ENCODE results near the gene ADGRB2.

Gene ADGRB2

GRCh38 chr1:31785947-31786290 is 21.8 kb upstream of the ADGRB2 start:
- in situ Hi-C loops (cut with HindIII; ENCODE audit: low pct_ligation_motif_present, low pct_unique_long_range_greater_than_20kb, low sequenced_read_pairs) = no loop called here
- DNase-seq = no peak

GRCh38 chr1:31785020-31785946 is 21.1 kb upstream of the ADGRB2 start:
- in situ Hi-C loops (cut with HindIII; ENCODE audit: low pct_ligation_motif_present, low pct_unique_long_range_greater_than_20kb, low sequenced_read_pairs) = no loop called here

GRCh38 chr1:31784356-31785019 is 20.3 kb upstream of the ADGRB2 start:
- no peak for DNase-seq
- in situ Hi-C loops (cut with HindIII; ENCODE audit: low pct_ligation_motif_present, low pct_unique_long_range_greater_than_20kb, low sequenced_read_pairs) = no loop called here

More at GRCh38 chr1:31785020-31785946, 21.1 kb upstream of the ADGRB2 start:
- no peak for DNase-seq

GRCh38 chr1:31783846-31784245 is 19.7 kb upstream of the ADGRB2 start:
- DNase-seq = no peak
- in situ Hi-C loops (cut with HindIII; ENCODE audit: low pct_ligation_motif_present, low pct_unique_long_range_greater_than_20kb, low sequenced_read_pairs) = no loop called here

- in situ Hi-C loops (cut with HindIII; ENCODE audit: low pct_ligation_motif_present, low pct_unique_long_range_greater_than_20kb, low sequenced_read_pairs) = no loop called here
- no peak for DNase-seq
Observed at GRCh38 chr1:31782421-31783410, 18.6 kb upstream of the ADGRB2 start.

GRCh38 chr1:31781756-31782371 is 17.7 kb upstream of the ADGRB2 start:
- no peak for DNase-seq
- in situ Hi-C loops (cut with HindIII; ENCODE audit: low pct_ligation_motif_present, low pct_unique_long_range_greater_than_20kb, low sequenced_read_pairs) = no loop called here

- in situ Hi-C loops (cut with HindIII; ENCODE audit: low pct_ligation_motif_present, low pct_unique_long_range_greater_than_20kb, low sequenced_read_pairs) = no loop called here
- no peak for DNase-seq
Observed at GRCh38 chr1:31781138-31781755, 17.1 kb upstream of the ADGRB2 start.

GRCh38 chr1:31780632-31781031 is 16.5 kb upstream of the ADGRB2 start:
- in situ Hi-C loops (cut with HindIII; ENCODE audit: low pct_ligation_motif_present, low pct_unique_long_range_greater_than_20kb, low sequenced_read_pairs) = no loop called here
- DNase-seq = no peak

GRCh38 chr1:31779687-31780086 is 15.5 kb upstream of the ADGRB2 start:
- in situ Hi-C loops (cut with HindIII; ENCODE audit: low pct_ligation_motif_present, low pct_unique_long_range_greater_than_20kb, low sequenced_read_pairs) = no loop called here
- DNase-seq = no peak

GRCh38 chr1:31778763-31779488 is 14.8 kb upstream of the ADGRB2 start:
- in situ Hi-C loops (cut with HindIII; ENCODE audit: low pct_ligation_motif_present, low pct_unique_long_range_greater_than_20kb, low sequenced_read_pairs) = no loop called here
- DNase-seq = no peak

GRCh38 chr1:31776516-31776915 is 12.4 kb upstream of the ADGRB2 start:
- no peak for DNase-seq
- in situ Hi-C loops (cut with HindIII; ENCODE audit: low pct_ligation_motif_present, low pct_unique_long_range_greater_than_20kb, low sequenced_read_pairs) = no loop called here

- DNase-seq = no peak
- in situ Hi-C loops (cut with HindIII; ENCODE audit: low pct_ligation_motif_present, low pct_unique_long_range_greater_than_20kb, low sequenced_read_pairs) = no loop called here
Observed at GRCh38 chr1:31776032-31776431, 11.9 kb upstream of the ADGRB2 start.

GRCh38 chr1:31775210-31775999 is 11.3 kb upstream of the ADGRB2 start:
- in situ Hi-C loops (cut with HindIII; ENCODE audit: low pct_ligation_motif_present, low pct_unique_long_range_greater_than_20kb, low sequenced_read_pairs) = no loop called here
- DNase-seq = no peak

GRCh38 chr1:31774495-31774894 is 10.4 kb upstream of the ADGRB2 start:
- DNase-seq = no peak
- in situ Hi-C loops (cut with HindIII; ENCODE audit: low pct_ligation_motif_present, low pct_unique_long_range_greater_than_20kb, low sequenced_read_pairs) = no loop called here

- in situ Hi-C loops (cut with HindIII; ENCODE audit: low pct_ligation_motif_present, low pct_unique_long_range_greater_than_20kb, low sequenced_read_pairs) = no loop called here
Observed at GRCh38 chr1:31773861-31774260, 9.7 kb upstream of the ADGRB2 start.

GRCh38 chr1:31772669-31773248 is 8.6 kb upstream of the ADGRB2 start:
- in situ Hi-C loops (cut with HindIII; ENCODE audit: low pct_ligation_motif_present, low pct_unique_long_range_greater_than_20kb, low sequenced_read_pairs) = no loop called here
- DNase-seq = no peak

More at GRCh38 chr1:31773861-31774260, 9.7 kb upstream of the ADGRB2 start:
- no peak for DNase-seq
